ENCODE measurements around the gene EPRS1.

Gene EPRS1

DNA sequence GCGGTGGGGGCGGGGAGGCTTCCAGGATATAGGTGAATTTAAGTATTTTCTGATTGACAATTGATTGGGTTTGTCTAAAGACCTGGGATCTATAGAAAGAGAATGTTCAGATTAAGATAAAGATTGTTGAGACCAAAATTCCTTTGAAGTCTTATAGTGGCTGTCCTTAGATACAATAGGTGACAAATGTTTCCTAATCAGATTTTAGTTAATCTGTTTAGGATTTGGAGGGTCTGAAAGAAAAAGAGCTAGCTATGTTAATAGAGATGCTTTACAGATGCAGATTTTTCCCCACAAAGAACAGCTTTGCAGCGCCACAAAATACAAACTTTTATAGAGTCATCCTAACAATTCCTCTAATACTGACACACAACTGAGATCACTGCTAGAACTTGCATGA lies 14.6 kb upstream of the EPRS1 start:
- no peak overlapping the region for H3K4me3 ChIP-seq (ENCODE audit: low read length)
- no peak overlapping the region for H3K4me2 ChIP-seq (ENCODE audit: low read length)
- no peak overlapping the region for H3K27ac ChIP-seq (ENCODE audit: low read length)
- no peak overlapping the region for H3K9ac ChIP-seq (ENCODE audit: low read length)
- TF ChIP-seq EZH2phosphoT487 (IDR thresholded peaks at IDR 0.05; ENCODE audit: low read depth): no peak
- TF ChIP-seq, protein P1, sequence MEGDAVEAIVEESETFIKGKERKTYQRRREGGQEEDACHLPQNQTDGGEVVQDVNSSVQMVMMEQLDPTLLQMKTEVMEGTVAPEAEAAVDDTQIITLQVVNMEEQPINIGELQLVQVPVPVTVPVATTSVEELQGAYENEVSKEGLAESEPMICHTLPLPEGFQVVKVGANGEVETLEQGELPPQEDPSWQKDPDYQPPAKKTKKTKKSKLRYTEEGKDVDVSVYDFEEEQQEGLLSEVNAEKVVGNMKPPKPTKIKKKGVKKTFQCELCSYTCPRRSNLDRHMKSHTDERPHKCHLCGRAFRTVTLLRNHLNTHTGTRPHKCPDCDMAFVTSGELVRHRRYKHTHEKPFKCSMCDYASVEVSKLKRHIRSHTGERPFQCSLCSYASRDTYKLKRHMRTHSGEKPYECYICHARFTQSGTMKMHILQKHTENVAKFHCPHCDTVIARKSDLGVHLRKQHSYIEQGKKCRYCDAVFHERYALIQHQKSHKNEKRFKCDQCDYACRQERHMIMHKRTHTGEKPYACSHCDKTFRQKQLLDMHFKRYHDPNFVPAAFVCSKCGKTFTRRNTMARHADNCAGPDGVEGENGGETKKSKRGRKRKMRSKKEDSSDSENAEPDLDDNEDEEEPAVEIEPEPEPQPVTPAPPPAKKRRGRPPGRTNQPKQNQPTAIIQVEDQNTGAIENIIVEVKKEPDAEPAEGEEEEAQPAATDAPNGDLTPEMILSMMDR (IDR thresholded peaks at IDR 0.05; ENCODE audit: low read depth, low read length): no peak
- peaks cover 20% of the 10 kb centered on the region for H3K36me3 ChIP-seq (replicated peaks; ENCODE audit: low read depth, low read length)
- H4K20me1 ChIP-seq (ENCODE audit: insufficient read depth, low read length): no peaks in the 10 kb centered on the region
- H3K79me2 ChIP-seq (ENCODE audit: low read length): no peaks in the 10 kb centered on the region
- no peak overlapping the region for H2AFZ ChIP-seq (ENCODE audit: low read depth, low read length)
- H3K4me1 ChIP-seq (ENCODE audit: low read length): no peaks in the 10 kb centered on the region
- no peaks in the 10 kb centered on the region for H3K27me3 ChIP-seq (ENCODE audit: low read depth, low read length)
- no peaks in the 10 kb centered on the region for H3K9me3 ChIP-seq (ENCODE audit: insufficient read depth, low read length)

DNA sequence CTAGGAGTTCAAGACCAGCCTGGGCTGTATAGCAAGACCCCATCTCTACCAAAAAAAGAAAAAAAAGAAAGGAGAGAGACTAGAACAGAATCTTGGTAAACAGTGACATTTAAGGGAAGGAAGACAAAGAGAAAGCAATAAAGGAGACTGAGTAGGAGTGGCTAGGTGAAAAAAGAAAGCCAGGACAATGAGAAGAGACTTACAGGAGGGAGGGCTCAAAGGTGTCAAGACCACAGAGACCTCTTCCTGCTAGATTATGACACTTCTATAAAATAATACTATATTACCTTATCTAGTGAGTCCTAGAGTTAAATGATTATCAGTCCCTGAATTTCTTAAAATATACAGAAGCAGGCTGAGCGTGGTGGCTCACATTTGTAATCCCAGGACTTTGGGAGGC lies 10.1 kb upstream of the EPRS1 start:
- Histone ChIP-seq H3K4me3 (ENCODE audit: low read length) (no peak overlapping the region), H3K27me3 (ENCODE audit: low read depth, low read length) (no peaks in the 10 kb centered on the region), H3K4me1 (ENCODE audit: low read length) (no peaks in the 10 kb centered on the region), H3K9me3 (ENCODE audit: insufficient read depth, low read length) (no peaks in the 10 kb centered on the region), H3K4me2 (ENCODE audit: low read length) (no peak overlapping the region), H2AFZ (ENCODE audit: low read depth, low read length) (no peak overlapping the region), H3K27ac (ENCODE audit: low read length) (no peak overlapping the region), H4K20me1 (ENCODE audit: insufficient read depth, low read length) (no peaks in the 10 kb centered on the region), H3K79me2 (ENCODE audit: low read length) (no peaks in the 10 kb centered on the region), H3K9ac (ENCODE audit: low read length) (no peak overlapping the region), H3K36me3 (replicated peaks; ENCODE audit: low read depth, low read length) (peaks cover under 1% of the 10 kb centered on the region)
- TF ChIP-seq, protein P1 (IDR thresholded peaks at IDR 0.05; ENCODE audit: low read depth, low read length): no peak
- TF ChIP-seq EZH2phosphoT487 (IDR thresholded peaks at IDR 0.05; ENCODE audit: low read depth): no peak

DNA sequence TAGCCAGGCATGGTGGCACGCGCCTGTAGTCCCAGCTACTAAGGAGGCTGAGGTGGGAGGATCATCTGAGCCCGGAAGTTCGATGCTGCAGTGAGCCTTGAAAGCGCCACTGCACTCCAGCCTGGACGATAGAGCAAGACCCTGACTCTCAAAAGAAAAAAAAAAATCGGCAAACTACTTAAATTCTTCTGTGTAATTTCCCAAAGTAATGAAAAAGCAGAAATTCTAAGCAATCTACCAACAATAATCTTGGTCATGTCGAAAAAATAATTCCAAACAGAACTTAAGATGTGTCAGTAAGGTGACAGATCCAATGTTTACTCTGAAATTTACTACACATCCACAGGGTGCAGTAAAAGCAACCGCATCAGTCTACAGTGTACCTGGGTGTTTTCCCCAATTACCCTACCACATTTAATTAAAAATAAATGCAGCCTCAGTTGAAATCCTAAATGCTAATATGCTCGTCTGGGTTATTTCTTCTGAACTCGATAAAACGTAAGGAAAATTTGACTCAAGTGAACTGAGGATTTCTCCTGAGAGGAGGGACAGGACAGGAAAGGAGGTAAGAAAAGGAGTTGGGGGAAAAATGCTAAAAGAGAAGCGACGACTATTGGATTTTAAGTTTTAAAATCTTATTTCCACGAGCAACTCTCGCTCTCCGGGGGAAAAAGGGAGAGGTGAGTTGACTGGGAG lies 801 bp downstream of the EPRS1 start:
- H3K9ac ChIP-seq (ENCODE audit: low read length): peak overlapping the region; percentile 94
- H3K36me3 ChIP-seq (replicated peaks; ENCODE audit: low read depth, low read length): peaks cover 10% of the 10 kb centered on the region
- no peaks in the 10 kb centered on the region for H3K27me3 ChIP-seq (ENCODE audit: low read depth, low read length)
- TF ChIP-seq EZH2phosphoT487 (IDR thresholded peaks at IDR 0.05; ENCODE audit: low read depth): no peak
- TF ChIP-seq, protein P1 (IDR thresholded peaks at IDR 0.05; ENCODE audit: low read depth, low read length): no peak
- 0 out of 2 replicates have a peak, but pooled peaks cover 10% of the 10 kb centered on the region for H4K20me1 ChIP-seq (ENCODE audit: insufficient read depth, low read length)
- peaks cover 56% of the 10 kb centered on the region for H3K79me2 ChIP-seq (ENCODE audit: low read length)
- H3K4me3 ChIP-seq (ENCODE audit: low read length): peak overlapping the region; percentile 93
- no peaks in the 10 kb centered on the region for H3K9me3 ChIP-seq (ENCODE audit: insufficient read depth, low read length)
- H3K4me2 ChIP-seq (ENCODE audit: low read length): peak overlapping the region; percentile 66
- peak overlapping the region; percentile 90 for H2AFZ ChIP-seq (ENCODE audit: low read depth, low read length)
- peak overlapping the region; percentile 77 for H3K27ac ChIP-seq (ENCODE audit: low read length)
- H3K4me1 ChIP-seq (ENCODE audit: low read length): peaks cover 16% of the 10 kb centered on the region

DNA sequence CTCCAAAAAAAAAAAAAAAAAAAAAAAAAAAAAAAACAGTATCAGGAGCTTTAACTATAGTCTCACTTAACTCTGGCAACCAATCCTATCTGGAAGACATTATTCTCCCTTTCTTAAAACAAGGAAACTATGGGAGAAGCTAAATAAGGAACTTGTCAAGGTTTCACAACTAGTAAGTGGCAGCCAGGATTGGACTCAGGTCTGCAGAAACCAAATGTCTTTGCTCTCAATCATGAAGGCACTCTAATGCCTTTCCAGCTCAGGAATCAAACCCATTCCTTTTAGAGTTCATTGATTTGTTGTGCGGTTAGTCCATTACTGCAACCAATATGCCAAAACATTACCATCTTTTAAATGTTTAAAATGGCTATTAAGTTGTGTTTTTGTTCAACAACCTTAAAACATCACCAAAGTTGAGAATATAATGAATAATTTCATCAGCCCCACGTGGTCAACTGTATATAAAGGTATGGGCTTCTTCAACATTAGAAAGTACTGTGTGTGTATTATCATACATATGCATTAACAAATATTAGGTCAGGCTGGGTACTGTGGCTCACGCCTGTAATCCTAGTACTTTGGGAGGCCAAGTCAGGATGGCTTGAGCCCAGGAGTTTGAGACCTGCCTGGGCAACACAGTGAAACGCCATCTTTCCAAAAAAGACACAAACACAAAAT lies 1.5 kb downstream of the EPRS1 start:
- Histone ChIP-seq H3K36me3 (replicated peaks; ENCODE audit: low read depth, low read length) (peaks cover 15% of the 10 kb centered on the region), H3K27me3 (ENCODE audit: low read depth, low read length) (no peaks in the 10 kb centered on the region), H3K4me1 (ENCODE audit: low read length) (peaks cover 16% of the 10 kb centered on the region), H3K27ac (ENCODE audit: low read length) (0 out of 2 replicates have a peak overlapping the region, but pooled peaks have one; percentile 77), H3K4me2 (ENCODE audit: low read length) (peak overlapping the region; percentile 66), H3K9ac (ENCODE audit: low read length) (peak overlapping the region; percentile 94), H4K20me1 (ENCODE audit: insufficient read depth, low read length) (0 out of 2 replicates have a peak, but pooled peaks cover 10% of the 10 kb centered on the region), H2AFZ (ENCODE audit: low read depth, low read length) (no peak overlapping the region), H3K4me3 (ENCODE audit: low read length) (peak overlapping the region; percentile 93), H3K9me3 (ENCODE audit: insufficient read depth, low read length) (no peaks in the 10 kb centered on the region), H3K79me2 (ENCODE audit: low read length) (peaks cover 63% of the 10 kb centered on the region)
- no peak for TF ChIP-seq EZH2phosphoT487 (IDR thresholded peaks at IDR 0.05; ENCODE audit: low read depth)
- TF ChIP-seq, protein P1 (IDR thresholded peaks at IDR 0.05; ENCODE audit: low read depth, low read length): no peak
